AG04449 (cell line): ENCODE data around the gene VILL.
A peak's percentile ranks its signal among the peaks of the same experiment; 100 is the strongest.

ENCODE experiments used
- CTCF ChIA-PET: fragments of 350-600 bp; formaldehyde crosslinking; extraction: SDS; loops from one replicate; lab custom pipeline; 2021; ENCODE audit warnings: antibody characterized with exemption; lab: Yijun Ruan, JAX
- POLR2A ChIA-PET: fragments of 400-600, 350-600 bp; formaldehyde crosslinking; extraction: SDS; loops from one replicate; lab custom pipeline; 2020; ENCODE audit warnings: antibody characterized with exemption, inconsistent platforms; lab: Yijun Ruan, JAX
- DNase-seq: peaks from one replicate; pipeline ENCODE4 v3.0.0-alpha.2; 2010; ENCODE audit warnings: low read depth, low spot score
- H3K4me3 ChIP-seq: 2 replicates; pipeline ENCODE4 v1.5.1; 2011; ENCODE audit warnings: low read depth, mild to moderate bottlenecking, control low read depth, low read length
- TF ChIP-seq, protein P1 (sequence below): IDR thresholded peaks from one replicate; pipeline ENCODE4 v1.5.1; 2011; ENCODE audit warnings: mild to moderate bottlenecking, moderate library complexity, low read length, control low read depth, inconsistent platforms; ENCODE audit not compliant: insufficient read depth; ENCODE audit errors: missing control alignments

The VILL gene

DNA sequence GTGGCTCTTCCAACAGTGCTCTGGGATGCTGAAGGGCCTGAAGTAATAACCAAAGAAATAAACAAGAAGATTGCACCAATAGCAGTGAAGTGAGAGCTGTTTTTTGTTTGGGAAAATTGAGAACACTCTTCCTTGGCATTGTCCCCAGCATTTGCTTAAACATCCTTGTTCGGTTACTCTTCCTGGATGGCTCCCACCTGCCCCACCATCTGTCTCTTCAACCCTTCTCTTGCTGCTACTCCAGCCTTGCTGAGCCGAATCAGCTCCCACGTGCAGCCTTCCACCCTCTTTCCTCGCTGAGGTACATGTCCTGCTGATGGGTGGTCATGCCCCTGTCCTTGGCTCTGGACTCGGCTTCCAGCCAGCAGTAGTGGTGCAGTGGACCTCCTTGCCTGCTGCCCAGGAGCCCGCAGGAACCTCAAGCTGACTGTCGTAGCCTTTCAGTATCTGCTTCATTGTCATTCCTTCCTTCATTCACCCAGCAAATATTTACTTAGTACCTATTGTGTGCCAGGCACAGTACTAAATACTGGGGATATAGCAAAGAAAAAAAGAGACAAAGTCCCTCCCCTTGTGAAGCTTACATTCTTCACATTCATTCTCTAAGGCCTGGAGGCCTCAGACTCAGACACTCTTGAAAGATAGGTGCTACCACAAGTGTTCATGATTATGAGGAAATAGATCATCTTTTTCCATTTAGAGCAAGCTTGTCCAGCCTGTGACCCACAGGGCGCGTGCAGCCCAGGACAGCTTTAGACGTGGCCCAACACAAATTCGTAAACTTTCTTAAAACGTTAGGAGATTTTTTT is 17.1 kb upstream of the VILL start:
- CTCF ChIA-PET, result interaction anchor here (0.8 to 9.8 kb wide), 23 partner anchors 9 to 373 kb away, joined by 3 to 145 read pairs (median 5); partner anchors contain the start of genes VILL and XYLB
- no peak overlapping the region for H3K4me3 ChIP-seq
- POLR2A ChIA-PET, result no interaction called here
- DNase-seq, result no peak
- TF ChIP-seq, protein P1, sequence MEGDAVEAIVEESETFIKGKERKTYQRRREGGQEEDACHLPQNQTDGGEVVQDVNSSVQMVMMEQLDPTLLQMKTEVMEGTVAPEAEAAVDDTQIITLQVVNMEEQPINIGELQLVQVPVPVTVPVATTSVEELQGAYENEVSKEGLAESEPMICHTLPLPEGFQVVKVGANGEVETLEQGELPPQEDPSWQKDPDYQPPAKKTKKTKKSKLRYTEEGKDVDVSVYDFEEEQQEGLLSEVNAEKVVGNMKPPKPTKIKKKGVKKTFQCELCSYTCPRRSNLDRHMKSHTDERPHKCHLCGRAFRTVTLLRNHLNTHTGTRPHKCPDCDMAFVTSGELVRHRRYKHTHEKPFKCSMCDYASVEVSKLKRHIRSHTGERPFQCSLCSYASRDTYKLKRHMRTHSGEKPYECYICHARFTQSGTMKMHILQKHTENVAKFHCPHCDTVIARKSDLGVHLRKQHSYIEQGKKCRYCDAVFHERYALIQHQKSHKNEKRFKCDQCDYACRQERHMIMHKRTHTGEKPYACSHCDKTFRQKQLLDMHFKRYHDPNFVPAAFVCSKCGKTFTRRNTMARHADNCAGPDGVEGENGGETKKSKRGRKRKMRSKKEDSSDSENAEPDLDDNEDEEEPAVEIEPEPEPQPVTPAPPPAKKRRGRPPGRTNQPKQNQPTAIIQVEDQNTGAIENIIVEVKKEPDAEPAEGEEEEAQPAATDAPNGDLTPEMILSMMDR, result no peak

DNA sequence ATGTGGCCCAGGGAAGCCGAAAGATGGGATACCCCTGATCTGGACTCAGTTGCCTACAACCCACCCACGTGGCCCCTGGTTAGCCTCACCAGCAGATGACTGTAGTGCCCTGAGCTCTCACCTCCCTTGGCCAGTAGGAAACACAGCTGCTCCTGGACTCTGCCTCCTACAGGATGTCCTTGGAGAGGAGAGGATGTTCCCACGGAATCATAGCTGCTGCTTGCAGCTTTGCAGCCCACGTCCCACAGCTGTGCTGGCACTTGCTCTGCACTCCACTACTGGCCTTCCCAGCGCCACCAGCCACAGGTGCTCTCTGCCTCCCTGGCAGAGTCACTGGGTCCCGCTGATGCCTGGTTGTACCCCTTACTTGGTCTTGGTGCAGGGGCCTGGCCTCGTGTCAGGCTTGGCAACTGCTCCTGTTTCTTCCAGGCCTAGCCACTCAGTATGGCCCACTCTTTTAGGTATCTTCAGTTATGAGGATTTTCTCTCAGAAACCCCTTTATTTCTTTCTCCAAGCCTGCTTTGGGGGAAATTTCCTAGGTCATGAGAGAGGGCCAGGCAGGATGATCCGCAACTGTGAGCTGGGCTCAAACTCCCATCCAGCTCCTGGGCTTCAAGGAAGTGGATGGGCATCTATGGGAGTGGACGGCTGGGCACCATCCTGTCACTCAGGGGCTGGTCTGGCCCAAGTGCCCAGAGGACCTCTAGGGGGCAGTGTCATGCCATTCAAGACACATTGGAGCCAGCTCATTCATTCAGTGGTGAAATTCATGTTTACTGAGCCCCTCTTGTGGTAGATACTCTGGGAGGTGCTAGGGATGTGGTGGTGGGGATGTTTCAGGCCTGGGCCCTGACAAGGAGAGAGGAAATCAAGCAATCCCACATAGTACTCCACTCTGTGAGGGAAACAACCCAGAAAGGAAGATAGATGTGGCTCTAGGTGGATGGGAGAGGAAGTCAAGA is 16.2 kb upstream of the VILL start:
- TF ChIP-seq, protein P1, result peak; percentile 84
- POLR2A ChIA-PET, result no interaction called here

DNA sequence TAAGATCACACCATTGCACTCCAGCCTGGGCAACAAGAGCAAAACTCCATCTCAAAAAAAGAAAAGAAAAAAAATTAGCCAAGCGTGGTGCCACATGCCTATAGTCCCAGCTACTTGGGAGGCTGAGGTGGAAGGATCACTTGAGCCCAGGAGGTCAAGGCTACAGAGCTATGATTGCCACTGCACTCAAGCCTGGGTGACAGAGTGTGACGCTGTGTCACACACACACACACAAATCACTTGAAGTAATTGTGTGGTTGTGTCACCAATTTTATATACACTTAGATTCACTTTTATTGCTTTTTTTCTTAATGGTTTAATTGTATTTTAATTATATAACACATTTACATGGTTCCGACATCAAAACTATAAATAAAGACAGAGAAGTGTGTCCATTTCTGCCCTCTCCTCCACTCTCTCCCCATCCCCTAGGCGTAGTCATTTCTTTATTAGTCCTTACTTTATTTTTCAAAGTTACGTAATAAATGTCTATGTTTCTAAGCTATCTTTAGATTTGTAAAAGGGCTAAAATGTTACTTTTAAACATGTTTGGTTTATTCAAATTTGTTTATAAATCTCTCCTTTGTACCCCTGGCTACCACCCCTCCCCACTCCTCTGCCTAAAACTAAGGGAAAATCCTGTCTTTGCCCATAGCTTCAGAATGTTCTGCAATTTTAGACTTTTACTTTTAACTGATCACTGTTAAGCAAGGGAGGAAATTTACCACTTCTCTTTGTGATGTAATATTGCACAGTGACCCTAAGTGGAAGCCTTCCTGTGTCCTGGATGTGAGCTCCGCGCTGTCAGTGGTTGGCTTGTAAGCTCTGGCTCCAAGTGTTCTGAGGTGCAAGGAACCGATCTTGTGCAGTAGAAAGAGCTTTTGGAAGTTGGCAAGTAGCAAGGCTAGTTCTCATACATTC is 10.8 kb upstream of the VILL start:
- H3K4me3 ChIP-seq, result no peak overlapping the region
- TF ChIP-seq, protein P1, result no peak
- ChIA-PET CTCF (interaction anchor here (0.7 to 9.8 kb wide), 6 partner anchors 9 to 24 kb away, joined by 3 to 145 read pairs (median 9); no protein-coding TSS in a partner anchor), POLR2A (no interaction called here)
- no peak for DNase-seq

More for the DNA sequence above, 16.2 kb upstream of the VILL start:
- no peak overlapping the region for H3K4me3 ChIP-seq
- CTCF ChIA-PET, result interaction anchor here (0.6 to 9.8 kb wide), 34 partner anchors 8 to 506 kb away, joined by 3 to 145 read pairs (median 4); partner anchors contain the start of genes VILL and XYLB
- DNase-seq, result no peak

DNA sequence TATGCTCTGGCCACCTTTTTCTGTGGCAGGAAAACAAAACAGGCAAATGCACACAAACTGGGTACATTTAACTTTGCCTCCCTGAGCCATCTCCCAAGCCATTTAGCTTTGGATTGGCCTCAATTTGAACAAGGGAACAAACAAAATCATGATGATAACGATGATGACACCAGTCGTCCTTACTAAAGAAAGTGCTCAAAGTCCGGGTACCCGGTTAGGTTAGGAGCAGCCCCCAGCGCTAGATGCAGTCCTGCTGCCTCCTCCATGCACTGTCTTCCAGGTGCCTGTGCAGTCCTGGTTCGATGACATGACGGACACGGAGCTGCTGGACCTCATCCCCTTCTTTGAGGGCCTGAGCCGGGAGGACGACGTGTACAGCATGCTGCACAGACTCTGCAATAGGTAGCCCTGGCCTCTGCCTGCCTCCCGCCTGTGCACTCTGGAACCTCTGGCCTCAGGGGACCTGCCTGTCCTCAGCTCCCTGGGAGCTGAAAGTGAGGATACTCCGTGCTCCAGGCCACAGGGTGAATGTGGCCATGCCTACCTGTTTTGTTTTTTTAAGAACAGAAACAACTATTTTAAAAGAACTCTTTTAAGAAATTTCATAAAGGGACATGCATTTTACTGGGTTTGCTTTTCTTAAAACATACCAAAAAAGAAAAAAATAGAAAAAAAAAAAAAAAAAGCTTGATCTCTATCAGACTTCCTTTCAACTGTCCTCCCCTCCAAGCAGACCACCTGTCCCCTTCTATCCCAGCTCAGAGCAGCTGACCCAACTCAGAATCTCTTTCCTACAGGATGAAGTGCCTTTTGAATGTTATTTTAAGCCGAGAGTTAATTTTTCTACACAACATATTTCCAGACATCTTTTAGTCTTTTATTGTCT is 9.9 kb upstream of the VILL start:
- DNase-seq, result no peak
- ChIA-PET POLR2A (no interaction called here), CTCF (interaction anchor here (0.8 to 9.8 kb wide), 4 partner anchors 10 to 17 kb away, joined by 3 to 145 read pairs (median 10); no protein-coding TSS in a partner anchor)
- no peak overlapping the region for H3K4me3 ChIP-seq
- TF ChIP-seq, protein P1, result no peak

DNA sequence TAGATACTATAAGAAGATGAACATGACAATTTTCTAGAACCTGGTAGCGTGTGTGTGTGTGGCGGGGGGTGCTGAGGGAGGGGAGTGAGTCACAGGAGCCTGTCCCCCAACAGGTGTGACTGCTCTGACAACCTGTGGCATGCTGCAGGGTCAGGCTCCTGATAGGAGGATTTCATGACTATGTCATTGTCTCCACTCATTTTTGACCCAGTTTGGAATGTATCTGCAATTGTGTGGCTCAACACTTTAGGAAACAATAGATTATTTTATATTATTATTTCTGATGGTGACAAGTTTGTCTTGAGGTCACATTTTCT is 9.3 kb upstream of the VILL start:
- TF ChIP-seq, protein P1, result no peak
- DNase-seq, result no peak
- POLR2A ChIA-PET, result no interaction called here
- CTCF ChIA-PET, result interaction anchor here (1.2 to 4.4 kb wide), 4 partner anchors 8 to 17 kb away, joined by 3 to 16 read pairs (median 4); no protein-coding TSS in a partner anchor
- no peak overlapping the region for H3K4me3 ChIP-seq
